Activated CD8-positive, alpha-beta memory T cell treated with anti-CD3 and anti-CD28 coated beads, Interleukin-2, amount 50 U/mL, for 1 hour (primary cell): ENCODE data around the gene SULT1E1.

ENCODE experiments used
- DNase-seq: peaks from one replicate; pipeline ENCODE4 v3.0.0-alpha.2; 2020; ENCODE audit errors: extremely low read depth

The SULT1E1 gene, protein sequence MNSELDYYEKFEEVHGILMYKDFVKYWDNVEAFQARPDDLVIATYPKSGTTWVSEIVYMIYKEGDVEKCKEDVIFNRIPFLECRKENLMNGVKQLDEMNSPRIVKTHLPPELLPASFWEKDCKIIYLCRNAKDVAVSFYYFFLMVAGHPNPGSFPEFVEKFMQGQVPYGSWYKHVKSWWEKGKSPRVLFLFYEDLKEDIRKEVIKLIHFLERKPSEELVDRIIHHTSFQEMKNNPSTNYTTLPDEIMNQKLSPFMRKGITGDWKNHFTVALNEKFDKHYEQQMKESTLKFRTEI

DNA sequence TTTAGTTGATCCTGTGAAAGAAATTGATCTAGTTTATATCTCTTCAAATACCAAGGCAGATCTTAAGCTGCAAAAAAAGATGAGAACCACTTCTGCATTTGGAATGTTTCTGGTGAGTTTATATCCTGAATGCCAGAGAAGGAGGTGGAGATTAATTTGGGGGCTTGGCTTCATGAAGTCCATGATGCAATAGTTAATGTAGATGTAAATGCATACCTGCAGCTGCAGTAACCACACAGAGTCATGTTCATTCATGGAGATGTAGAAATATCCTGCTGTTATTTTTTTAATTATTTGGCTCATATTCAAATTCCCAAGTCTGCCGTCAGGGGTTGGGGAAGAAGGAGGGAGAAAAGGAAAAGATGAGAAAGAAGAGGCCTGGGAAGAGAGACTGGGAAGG, at the start of gene SULT1E1:
Gene SULT1E1, minus strand, starts transcription at position 94 of the 400 bp plus-strand sequence. CDS start 2,501 bp downstream, outside the sequence.
- DNase-seq, result no peak

DNA sequence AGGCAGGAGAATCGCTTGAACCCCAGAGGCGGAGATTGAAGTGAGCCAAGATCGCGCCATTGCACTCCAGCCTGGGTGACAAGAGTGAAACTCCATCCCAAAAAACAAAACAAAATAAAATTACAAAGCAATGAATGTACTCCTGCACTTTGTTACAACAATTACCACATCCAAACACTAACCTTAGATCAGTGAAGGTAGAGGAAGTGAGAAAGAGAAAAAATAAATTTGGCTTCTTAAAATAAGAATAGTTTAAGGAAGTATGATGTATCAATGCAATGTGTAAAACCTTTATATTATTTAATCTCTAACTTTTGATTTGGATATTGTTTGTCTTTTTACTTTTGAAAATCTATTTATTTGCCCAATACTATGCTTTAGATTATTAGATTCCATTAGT, 49.2 kb upstream of the SULT1E1 start:
- DNase-seq, result no peak

DNA sequence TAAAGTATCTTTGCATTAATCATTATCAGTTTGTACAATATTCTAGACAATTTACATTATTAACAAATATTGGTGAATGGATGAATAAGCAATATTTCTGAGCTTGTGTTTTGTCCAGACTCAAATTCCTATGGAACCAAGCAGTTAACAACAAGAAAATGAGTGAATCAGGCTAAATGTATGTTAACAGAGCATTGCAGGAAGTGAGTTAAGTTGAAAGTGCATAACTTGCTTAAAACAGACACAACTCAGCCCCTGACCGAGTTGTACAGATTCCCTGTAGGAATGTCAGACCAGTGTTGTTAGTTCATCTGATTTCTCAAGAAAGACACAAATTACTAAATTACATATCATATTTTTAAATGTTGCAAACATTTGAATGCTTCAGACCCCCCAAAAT, 47.2 kb upstream of the SULT1E1 start:
- DNase-seq, result no peak

DNA sequence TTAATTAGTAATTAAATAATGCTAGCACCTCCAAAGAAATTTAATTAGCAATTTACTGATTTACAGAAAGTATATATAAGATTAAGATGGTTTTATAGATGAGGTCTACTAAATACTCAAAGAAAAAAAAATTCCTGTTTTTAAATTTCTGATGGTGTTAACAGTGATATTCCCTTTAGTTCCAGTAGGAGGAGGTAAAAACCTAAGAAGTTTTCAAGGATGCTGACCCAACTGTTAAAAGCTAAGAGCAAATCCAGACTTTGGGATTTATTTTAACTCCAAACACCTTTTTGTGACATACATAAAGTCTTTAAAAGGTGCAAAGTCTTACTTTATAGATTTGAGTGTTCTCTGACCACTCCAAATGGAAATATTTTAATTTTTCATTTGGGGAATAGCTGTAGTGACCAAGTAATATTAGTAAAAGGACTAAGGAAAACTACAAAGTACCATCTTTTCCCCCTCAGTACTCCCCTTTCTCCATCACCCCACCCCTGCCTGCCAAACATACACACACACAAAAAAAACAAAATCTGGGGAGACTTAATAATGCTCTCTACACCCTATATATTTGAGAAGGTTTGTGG, 36.7 kb upstream of the SULT1E1 start:
- no peak for DNase-seq

DNA sequence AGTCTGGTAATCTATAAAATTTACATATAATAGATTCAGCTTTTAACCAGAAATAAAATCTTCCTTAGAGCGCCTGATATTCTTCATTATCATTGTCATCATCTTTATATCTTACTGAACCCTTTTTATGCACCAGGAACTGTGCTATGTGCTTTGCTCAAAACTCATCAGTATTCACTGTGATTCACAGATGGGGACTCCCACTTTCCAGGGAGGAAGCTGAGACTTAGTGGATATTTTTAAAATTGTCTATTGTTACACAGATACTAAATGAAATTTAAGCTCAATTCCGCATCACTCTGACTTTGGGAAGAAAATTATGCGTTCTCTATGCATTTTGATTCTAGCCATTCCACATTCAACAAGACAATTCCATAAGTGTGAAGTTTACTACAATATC, 34.8 kb upstream of the SULT1E1 start:
- no peak for DNase-seq

DNA sequence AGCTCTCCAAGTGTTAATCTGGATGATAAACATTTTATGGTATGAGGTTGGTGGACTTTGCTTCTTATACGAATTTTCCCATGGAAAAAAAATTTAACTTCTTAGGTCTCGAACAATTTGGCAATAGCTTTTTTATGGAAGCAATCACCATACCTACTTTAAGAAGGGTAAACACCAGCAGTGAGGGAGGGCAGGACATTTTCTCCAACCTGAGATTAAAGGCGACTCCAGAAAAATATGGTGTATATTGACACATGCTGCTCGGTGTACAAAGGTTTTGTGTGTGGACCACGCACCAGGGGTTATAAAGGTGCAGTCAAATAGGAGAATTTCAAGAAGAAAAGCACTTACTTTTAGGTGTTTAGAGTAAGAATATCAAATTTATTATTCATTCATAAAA, 34.2 kb upstream of the SULT1E1 start:
- DNase-seq, result no peak

DNA sequence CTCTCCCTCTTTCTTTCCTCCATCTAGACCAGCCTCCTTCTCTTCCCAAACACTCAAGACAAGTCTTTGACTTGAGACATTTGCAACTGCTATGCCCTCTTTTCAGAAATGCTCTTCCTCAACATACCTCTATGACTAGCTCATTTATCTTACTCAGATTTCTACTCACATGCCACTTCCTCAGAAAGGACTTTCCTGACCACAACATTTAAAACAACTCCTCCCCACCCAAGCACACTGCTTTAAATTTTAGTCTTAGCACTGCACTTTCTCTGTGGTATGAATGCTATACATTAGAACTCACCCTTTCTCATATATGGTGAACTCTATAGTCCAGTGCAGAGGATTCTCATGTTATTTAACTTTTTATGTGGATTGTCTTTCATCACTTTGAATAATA, 28.4 kb upstream of the SULT1E1 start:
- no peak for DNase-seq

DNA sequence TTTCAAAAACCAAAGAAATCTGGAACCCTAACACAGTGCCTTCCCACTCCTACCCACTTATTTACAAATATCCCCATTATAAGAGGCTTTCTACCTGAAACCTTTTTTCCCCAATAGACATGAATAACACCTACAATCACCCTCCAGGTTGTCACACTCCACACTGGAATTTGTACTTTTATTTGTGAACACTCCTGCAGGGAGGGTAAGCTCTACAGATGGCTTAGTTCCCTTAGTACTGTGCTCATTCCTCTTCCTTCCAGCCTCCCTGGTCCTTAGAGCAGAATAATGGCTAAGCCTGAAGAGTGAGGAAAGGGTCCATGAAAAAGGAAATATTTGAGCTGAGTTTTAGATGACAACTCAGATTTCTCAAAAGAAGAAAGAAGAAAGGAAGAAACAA, 22.2 kb upstream of the SULT1E1 start:
- no peak for DNase-seq

DNA sequence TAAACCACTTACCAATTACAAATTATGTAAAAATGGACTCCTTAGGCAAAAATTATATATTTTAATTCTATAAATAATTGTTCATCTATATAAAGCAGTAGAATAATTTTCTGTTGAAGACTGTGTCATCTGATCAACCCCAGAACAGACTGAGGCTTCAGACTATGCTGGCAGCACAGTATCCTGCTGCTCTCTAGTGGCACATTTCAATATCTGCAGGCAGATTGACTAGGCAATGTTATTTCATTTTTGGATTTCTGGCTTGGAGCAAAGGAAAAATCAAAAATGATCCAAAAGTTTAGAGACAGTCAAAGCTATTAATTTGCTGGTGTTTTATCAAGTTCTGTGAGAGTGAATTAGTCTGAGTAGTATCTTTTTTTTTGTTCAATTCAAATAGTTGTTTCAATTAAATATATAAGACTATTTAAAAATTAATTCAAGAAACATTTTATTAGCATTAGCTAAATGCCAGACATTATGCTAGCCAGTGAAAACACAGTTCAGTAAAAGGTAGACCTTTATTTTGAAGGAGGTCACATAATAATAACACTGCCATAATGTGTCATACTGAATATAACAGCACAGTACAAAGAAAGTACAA, 21.3 kb upstream of the SULT1E1 start:
- DNase-seq, result no peak

DNA sequence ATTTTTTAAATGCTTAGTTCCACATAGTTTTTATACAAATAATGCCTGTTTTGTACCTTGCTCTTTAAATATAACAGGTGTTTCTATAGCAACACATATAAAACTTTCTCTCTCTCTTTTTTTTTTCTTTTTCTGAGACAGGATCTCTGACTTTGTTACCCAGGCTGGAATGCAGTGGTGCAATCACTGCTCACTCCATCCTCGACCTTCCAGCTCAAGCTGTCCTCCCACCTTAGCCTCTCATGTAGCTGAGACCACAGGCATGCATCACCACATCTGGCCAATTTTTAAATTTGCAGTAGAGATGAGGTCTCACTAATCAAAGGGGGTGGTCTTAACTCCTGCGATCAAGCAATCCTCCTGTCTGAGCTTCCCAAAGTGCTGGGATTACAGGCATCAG, 18.3 kb upstream of the SULT1E1 start:
- no peak for DNase-seq

DNA sequence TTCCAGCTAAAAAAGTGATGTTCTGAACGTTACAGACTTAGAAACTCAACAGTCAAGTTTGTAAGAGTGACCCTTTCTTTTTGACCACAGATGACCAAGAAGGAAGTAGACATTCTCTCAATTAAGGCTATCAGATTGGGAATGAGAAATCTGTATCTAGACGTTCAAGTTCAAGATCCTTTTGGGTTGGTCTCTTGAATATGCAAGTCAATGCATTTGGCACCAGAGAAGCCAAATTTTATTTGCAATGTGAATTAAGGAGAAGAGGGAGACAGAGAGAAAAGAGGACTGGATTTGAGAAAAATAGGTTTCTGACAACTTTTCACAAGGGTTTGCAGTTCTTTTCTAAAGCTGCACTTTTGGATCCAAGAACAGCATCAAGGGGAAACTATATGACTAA, 17.5 kb upstream of the SULT1E1 start:
- no peak for DNase-seq

DNA sequence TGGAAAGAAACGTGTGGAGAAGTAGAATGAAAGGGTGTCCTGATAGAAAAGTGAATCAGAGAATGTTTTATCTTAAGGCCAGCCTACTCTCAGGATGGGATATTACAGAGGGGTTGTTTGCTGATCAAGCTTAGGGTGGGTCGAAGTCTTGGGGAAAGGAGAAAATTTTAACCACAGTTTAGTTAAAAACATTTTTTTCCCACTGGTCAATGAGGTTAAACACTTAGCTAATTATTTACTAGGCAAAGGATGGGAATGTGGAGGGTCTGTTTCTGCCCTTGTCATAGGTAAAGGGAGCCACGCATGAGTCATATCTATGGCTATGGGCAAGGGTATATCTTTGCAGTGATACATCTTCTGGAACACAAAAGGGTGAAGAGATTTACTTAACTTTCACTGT, 16.1 kb upstream of the SULT1E1 start:
- no peak for DNase-seq

DNA sequence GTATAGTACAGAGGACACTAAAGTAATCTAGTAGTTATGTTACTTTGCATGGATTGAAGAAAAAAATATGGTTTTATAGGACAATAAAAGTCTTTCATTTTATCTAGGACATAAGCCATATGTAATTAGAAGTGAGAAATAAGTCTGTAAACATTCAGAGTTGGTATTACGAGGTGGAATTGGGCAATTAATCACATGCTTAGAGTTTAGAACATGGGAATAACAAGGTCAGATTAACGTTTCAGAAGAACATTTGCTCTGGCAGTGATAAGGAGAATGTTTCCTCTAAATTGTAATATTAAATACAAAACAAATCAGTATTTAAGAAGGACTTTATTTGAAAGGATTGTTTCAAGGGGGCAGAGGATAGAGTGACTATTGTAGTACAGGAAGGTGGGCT, 15.6 kb upstream of the SULT1E1 start:
- DNase-seq, result no peak

DNA sequence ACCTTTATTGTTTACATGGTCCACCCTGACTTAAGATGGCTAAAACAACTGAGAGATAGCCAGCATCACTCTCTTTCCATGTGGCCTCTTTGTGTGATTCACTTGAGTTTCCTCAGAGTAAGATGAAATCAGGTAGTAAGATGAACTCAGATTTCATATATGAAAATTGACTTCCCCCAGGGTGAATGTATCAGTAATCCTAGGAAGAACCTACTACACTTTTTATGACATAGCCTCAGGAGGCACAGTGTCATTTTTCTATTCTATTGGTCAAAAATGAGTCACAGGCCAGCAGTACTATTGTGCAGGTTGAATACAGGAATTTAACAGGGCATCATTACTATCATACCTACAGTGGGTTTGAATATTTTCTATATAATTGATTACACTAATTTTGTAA, 14.6 kb upstream of the SULT1E1 start:
- no peak for DNase-seq

DNA sequence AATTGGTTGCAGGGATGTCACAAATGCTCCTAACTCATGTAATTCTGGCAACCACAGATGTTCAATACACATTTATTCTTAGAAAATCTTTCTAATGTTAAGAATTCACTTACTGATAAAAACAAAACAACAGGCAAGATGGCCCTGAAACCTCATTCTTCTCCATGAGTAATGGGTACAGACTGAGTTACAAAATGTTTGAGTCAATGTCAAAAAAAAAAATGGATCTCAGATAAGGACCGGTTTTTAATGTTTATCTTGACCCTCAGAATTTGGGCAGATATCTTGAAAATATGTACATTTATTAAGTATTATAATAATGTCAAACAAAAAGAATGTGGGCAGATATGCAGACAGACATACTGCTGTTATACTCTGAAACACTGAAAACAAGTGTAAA, 1.8 kb upstream of the SULT1E1 start:
- DNase-seq, result no peak

DNA sequence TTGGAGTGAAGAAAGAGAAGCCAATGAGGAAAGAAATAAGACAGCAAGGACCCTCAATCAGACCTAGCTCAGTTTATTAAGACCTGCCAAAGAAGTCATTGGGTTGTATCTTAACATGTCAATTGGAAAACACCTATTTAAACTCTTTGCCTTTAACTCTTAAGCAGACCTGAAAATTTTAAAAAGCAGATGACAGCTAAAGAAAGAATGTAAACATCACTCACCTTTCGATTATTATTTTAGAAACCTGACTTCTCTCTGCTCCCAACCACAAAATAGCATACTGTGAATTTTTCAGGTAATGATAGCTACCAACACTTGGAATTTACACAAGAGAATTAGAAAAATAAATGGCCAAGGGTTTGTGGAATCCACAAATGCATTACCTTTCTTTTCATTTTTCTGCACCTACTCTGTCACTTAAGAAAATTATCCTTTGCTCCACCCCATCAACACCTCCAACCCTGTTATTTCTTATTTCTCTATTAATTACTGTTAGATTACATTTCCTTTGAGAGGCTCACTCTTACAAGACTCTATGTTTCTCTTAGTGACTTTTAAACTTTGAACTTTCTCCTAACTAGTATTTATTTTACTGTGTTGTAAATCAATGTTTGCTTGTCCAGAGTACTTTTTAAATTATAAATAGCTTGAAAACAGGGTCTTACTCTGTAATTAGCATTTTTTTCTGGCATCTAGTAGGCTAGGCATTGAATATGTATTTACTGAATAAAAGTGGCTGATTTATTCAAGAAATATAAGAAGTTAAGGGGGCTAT, 765 bp upstream of the SULT1E1 start:
- DNase-seq, result no peak

DNA sequence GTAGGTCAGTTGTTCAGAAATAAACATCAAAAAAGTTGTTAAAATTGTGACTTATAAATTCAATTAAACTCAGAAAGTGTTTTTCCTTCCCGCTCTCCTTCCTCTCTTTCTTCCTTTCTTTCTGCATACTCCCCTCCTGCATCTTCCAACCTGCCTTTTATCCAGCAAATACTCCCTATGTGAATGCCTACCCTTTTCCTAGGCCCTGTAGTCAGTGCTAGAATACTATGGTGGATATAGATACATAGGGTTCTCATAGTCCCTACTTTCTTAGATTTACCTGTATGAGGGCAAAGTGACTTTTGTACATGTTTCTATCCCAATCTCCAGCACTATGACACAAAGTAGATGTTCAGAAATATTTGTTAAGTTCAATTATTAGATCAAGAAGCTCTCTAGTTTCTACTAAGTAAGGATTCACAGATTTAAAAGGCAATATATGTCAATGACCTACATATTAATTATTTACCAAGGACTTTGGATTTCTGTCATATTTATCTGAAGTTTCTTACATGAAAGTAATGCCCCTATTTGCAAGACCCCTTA, 732 bp downstream of the SULT1E1 start:
- no peak for DNase-seq

DNA sequence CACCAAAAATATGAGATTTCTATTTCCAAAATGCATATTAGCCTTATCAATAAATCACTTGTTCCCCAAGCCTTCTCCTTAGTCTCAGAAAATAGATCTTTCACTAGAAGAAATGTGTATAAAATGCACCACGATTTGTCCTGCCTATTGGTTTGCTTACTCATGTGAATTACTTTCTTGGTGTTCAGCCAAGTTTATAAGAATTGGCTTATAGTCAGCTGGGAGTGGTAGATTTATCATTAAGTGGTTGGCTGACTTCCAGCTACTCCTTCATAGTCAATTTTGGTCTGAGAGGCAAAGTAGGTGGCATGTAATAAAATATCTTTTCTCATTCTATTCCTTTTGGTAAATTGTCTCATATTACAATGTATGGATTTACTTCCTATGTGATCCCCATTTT, 1.3 kb downstream of the SULT1E1 start:
- DNase-seq, result no peak

DNA sequence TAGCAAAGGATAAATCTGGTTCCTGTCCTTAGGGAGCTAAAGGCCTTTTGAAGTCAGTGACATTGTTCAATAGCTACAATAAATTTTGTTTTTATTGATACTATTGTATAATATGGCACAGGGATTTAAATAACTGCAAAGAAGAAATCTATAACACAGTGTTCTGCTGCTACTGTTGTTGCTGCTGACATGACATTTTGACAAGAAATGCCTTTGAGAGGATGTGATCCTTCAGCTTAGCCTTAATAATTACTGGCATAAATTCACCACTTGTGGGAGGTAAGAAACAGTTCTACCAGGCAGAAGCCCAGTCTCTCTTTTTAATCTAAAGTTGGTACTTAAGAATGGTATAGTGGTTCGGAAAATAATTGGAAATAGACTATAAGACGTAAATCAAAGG, 4.1 kb downstream of the SULT1E1 start:
- DNase-seq, result no peak

DNA sequence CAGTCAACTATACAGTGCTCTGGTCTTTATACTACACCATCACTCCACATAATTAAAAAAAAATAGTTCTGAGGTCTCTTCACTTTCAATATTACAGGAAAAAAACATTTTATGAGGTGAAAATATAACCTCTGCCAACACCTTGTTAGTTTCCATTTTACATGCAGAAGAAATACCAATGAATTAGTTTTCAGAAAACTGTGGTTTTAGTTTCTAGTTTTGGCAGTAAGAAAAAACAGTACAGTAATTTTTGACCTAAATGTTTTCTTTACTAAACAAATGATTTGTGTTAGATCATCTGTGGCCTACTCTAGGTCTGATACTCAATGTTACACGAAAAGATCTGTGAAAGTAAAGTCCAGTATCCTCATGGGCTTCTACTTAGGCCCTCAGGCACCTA, 10.0 kb downstream of the SULT1E1 start:
- no peak for DNase-seq

DNA sequence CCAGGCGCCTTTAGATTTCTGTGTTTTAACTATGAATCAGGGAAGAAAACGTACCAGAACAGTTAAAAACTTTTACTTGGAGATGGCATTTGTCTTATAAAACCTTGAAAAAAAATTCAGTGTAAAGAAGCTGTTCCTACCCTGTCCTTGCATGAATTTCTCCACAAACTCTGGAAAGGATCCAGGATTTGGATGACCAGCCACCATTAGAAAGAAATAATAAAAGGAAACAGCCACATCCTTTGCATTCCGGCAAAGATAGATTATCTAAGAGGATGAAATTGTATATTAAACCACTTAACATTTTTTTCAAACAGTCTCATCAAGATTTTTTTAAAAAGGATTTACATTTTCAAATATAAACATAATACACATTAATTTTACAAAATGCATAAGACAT, 10.6 kb downstream of the SULT1E1 start:
- DNase-seq, result no peak

DNA sequence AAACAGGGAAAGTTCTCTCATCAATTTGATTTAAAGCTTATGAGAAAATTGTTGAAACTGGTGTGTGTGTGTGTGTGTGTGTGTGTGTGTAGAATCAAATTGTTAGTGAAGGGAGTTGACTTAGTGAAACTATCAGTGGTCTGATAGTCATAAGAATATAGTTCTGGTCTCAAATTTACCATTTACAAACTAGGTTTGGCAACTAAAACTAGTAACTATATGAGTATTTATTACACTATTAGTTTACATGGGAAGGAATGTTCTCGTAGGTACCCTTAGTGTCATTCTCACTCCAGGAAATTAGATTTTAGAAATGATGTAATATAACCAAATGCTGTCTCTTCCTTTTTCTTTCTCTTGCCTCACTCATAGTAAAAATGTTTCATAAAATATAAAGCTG, 11.9 kb downstream of the SULT1E1 start:
- no peak for DNase-seq

DNA sequence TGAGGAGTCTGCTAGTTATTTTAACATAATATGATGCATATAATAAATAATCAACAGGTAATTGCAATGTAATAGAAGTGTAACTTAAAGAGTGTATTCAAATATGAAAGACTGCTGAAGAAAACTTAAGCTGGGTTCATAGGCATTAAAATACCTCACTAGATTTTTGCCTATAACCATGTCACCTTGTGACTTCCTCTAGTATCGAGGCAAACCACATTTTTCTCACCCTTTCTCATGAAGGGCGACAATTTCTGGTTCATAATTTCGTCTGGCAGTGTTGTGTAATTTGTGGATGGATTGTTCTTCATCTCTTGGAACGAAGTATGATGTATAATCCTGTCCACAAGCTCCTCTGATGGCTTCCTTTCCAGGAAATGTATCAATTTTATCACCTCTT, 16.0 kb downstream of the SULT1E1 start:
- DNase-seq, result no peak
